ENCODE results near the gene CHIC1. TPM values are rescaled to one million over a fixed set of nuclear protein-coding genes. Genes with fewer than 3 reads are reported as not detected.
"Not testable (repeated sequence)": the region's sequence is repeated elsewhere in the genome, so short reads cannot be mapped to it uniquely, and the experiment has no call there.

The CHIC1 gene
- total RNA-seq, 2 donors from 2014 or later = 8.5 to 18.9 TPM

GRCh38 chrX:73615022-73615421 is 52.0 kb downstream of the CHIC1 start:
- Histone ChIP-seq H3K36me3 (no peaks in the 10 kb centered on the region), H3K27me3 (replicated peaks; ENCODE audit: insufficient read depth) (no peaks in the 10 kb centered on the region), H3K9me3 (no peaks in the 10 kb centered on the region)

GRCh38 chrX:73641669-73642068 is 78.7 kb downstream of the CHIC1 start:
- not testable (repeated sequence) for ATAC-seq (ENCODE audit: insufficient number of reproducible peaks, low FRiP score, low read depth); H3K9me3 ChIP-seq; H3K27ac ChIP-seq

More at GRCh38 chrX:73615022-73615421, 52.0 kb downstream of the CHIC1 start:
- Histone ChIP-seq H3K4me3 (no peak overlapping the region), H3K27ac (no peak overlapping the region), H3K4me1 (ENCODE audit: control insufficient read depth in 1 of 2, low read depth in 2 of 2) (no peaks in the 10 kb centered on the region)
- ATAC-seq (ENCODE audit: insufficient number of reproducible peaks, low FRiP score, low read depth) (no peak), DNase-seq (ENCODE audit: low spot score) (no peak)
- no peak for TF ChIP-seq CTCF (IDR thresholded peaks at IDR 0.05)

GRCh38 chrX:73647212-73647611 is 84.2 kb downstream of the CHIC1 start:
- no peaks in the 10 kb centered on the region for H3K27me3 ChIP-seq (replicated peaks; ENCODE audit: insufficient read depth)
- ATAC-seq (ENCODE audit: insufficient number of reproducible peaks, low FRiP score, low read depth) (no peak), DNase-seq (ENCODE audit: low spot score) (no peak)
- no peaks in the 10 kb centered on the region for H3K36me3 ChIP-seq
- no peak overlapping the region for H3K27ac ChIP-seq
- H3K9me3 ChIP-seq = peaks cover 4% of the 10 kb centered on the region
- no peak for TF ChIP-seq CTCF (IDR thresholded peaks at IDR 0.05)
- H3K4me1 ChIP-seq (ENCODE audit: control insufficient read depth in 1 of 2, low read depth in 2 of 2) = no peaks in the 10 kb centered on the region
- H3K4me3 ChIP-seq = no peak overlapping the region

More at GRCh38 chrX:73641669-73642068, 78.7 kb downstream of the CHIC1 start:
- H3K4me1 ChIP-seq (ENCODE audit: control insufficient read depth in 1 of 2, low read depth in 2 of 2); H3K27me3 ChIP-seq (replicated peaks; ENCODE audit: insufficient read depth); H3K4me3 ChIP-seq; H3K36me3 ChIP-seq; DNase-seq (ENCODE audit: low spot score): not testable (repeated sequence)

- Histone ChIP-seq H3K4me3 (no peak overlapping the region), H3K36me3 (no peaks in the 10 kb centered on the region), H3K27me3 (replicated peaks; ENCODE audit: insufficient read depth) (no peaks in the 10 kb centered on the region), H3K4me1 (ENCODE audit: control insufficient read depth in 1 of 2, low read depth in 2 of 2) (no peaks in the 10 kb centered on the region), H3K27ac (no peak overlapping the region), H3K9me3 (peaks cover 4% of the 10 kb centered on the region)
- DNase-seq (ENCODE audit: low spot score) = no peak
- TF ChIP-seq CTCF (IDR thresholded peaks at IDR 0.05) = no peak
- no peak for ATAC-seq (ENCODE audit: insufficient number of reproducible peaks, low FRiP score, low read depth)
Measured at GRCh38 chrX:73647632-73648322, 84.8 kb downstream of the CHIC1 start.

- not testable (repeated sequence) for H3K9me3 ChIP-seq; H3K27me3 ChIP-seq (replicated peaks; ENCODE audit: insufficient read depth); H3K4me3 ChIP-seq; H3K4me1 ChIP-seq (ENCODE audit: control insufficient read depth in 1 of 2, low read depth in 2 of 2); DNase-seq (ENCODE audit: low spot score); H3K36me3 ChIP-seq; ATAC-seq (ENCODE audit: insufficient number of reproducible peaks, low FRiP score, low read depth); H3K27ac ChIP-seq
Measured at GRCh38 chrX:73661322-73661721, 98.3 kb downstream of the CHIC1 start.

GRCh38 chrX:73668779-73669178 is 105.8 kb downstream of the CHIC1 start:
- H3K4me3 ChIP-seq = no peak overlapping the region
- H3K27me3 ChIP-seq (replicated peaks; ENCODE audit: insufficient read depth) = no peaks in the 10 kb centered on the region
- H3K36me3 ChIP-seq = no peaks in the 10 kb centered on the region
- ATAC-seq (ENCODE audit: insufficient number of reproducible peaks, low FRiP score, low read depth) (no peak), DNase-seq (ENCODE audit: low spot score) (no peak)
- H3K9me3 ChIP-seq = no peaks in the 10 kb centered on the region
- H3K27ac ChIP-seq = no peak overlapping the region
- H3K4me1 ChIP-seq (ENCODE audit: control insufficient read depth in 1 of 2, low read depth in 2 of 2) = peaks cover 0 to 16% of the 10 kb centered on the region in 2 donors
- TF ChIP-seq CTCF (IDR thresholded peaks at IDR 0.05) = no peak

All from thoracic aorta (tissue), 2 donors.